ENCODE data around the gene RBM8A. TPM values are rescaled to one million over a fixed set of nuclear protein-coding genes. Genes with fewer than 3 reads are reported as not detected.

The RBM8A gene
- total RNA-seq, 1 donor from 2014 or later: 205 TPM

GRCh38 chr1:145918992-145919939 lies 8.0 kb downstream of the RBM8A start:
- intact Hi-C loops (cut with micrococcal nuclease): loop anchor here (1.0 to 2.0 kb wide), 5 partner anchors 8 to 78 kb away; partner anchors contain the start of genes ANKRD35, PIAS3, RBM8A and TXNIP

- intact Hi-C loops (cut with micrococcal nuclease): loop anchor here (1.0 to 2.0 kb wide), 5 partner anchors 9 to 78 kb away; partner anchors contain the start of genes ANKRD35, PIAS3, RBM8A and TXNIP
Measured at GRCh38 chr1:145918144-145918991, 8.9 kb downstream of the RBM8A start, which contains the start of gene PEX11B. PEX11B (minus strand) TSS chr1:145918717; CDS start chr1:145918688, 29 bp downstream.

- intact Hi-C loops (cut with micrococcal nuclease): no loop called here
Measured at GRCh38 chr1:145917595-145917994, 9.7 kb downstream of the RBM8A start.

GRCh38 chr1:145916745-145917144 lies 10.5 kb downstream of the RBM8A start:
- intact Hi-C loops (cut with micrococcal nuclease): no loop called here

- intact Hi-C loops (cut with micrococcal nuclease): no loop called here
Measured at GRCh38 chr1:145912128-145912641, 15.1 kb downstream of the RBM8A start.

GRCh38 chr1:145908653-145909052 lies 18.6 kb downstream of the RBM8A start:
- intact Hi-C loops (cut with micrococcal nuclease): no loop called here

GRCh38 chr1:145906954-145907753 lies 20.1 kb downstream of the RBM8A start:
- intact Hi-C loops (cut with micrococcal nuclease): no loop called here

GRCh38 chr1:145901312-145902021 lies 25.8 kb downstream of the RBM8A start:
- intact Hi-C loops (cut with micrococcal nuclease): no loop called here

GRCh38 chr1:145898756-145899155 lies 28.5 kb downstream of the RBM8A start:
- intact Hi-C loops (cut with micrococcal nuclease): no loop called here

GRCh38 chr1:145897969-145898368 lies 29.3 kb downstream of the RBM8A start:
- intact Hi-C loops (cut with micrococcal nuclease): no loop called here

- intact Hi-C loops (cut with micrococcal nuclease): no loop called here
Measured at GRCh38 chr1:145895471-145895870, 31.8 kb downstream of the RBM8A start.

- intact Hi-C loops (cut with micrococcal nuclease): no loop called here
Measured at GRCh38 chr1:145893306-145894055, 33.8 kb downstream of the RBM8A start.

GRCh38 chr1:145892486-145893087 lies 34.7 kb downstream of the RBM8A start:
- intact Hi-C loops (cut with micrococcal nuclease): no loop called here

- intact Hi-C loops (cut with micrococcal nuclease): no loop called here
Measured at GRCh38 chr1:145891587-145892485, 35.4 kb downstream of the RBM8A start.

GRCh38 chr1:145891143-145891542 lies 36.1 kb downstream of the RBM8A start:
- intact Hi-C loops (cut with micrococcal nuclease): no loop called here

- intact Hi-C loops (cut with micrococcal nuclease): no loop called here
Measured at GRCh38 chr1:145889722-145890121, 37.6 kb downstream of the RBM8A start.

- intact Hi-C loops (cut with micrococcal nuclease): no loop called here
Measured at GRCh38 chr1:145887631-145888030, 39.7 kb downstream of the RBM8A start.

GRCh38 chr1:145886816-145887215 lies 40.5 kb downstream of the RBM8A start:
- intact Hi-C loops (cut with micrococcal nuclease): no loop called here
